Vagina (tissue), 2 donors: ENCODE data around the gene COMMD3.

ENCODE experiments used
- POLR2A ChIP-seq, 2 donors: fragments of 450-650 bp; IDR thresholded peaks; one replicate each; pipeline ENCODE4 v1.6.1; 2017; ENCODE audit warnings: antibody characterized with exemption in 2 of 2, mild to moderate bottlenecking in 2 of 2, moderate library complexity in 2 of 2
- POLR2AphosphoS5 ChIP-seq, 2 donors: sonication (generic); formaldehyde crosslinking; IDR thresholded peaks; one replicate each; pipeline ENCODE4 v1.9.0; 2017; ENCODE audit warnings: antibody characterized with exemption in 2 of 2, mild to moderate bottlenecking in 2 of 2, low read depth in 1 of 2; ENCODE audit not compliant: insufficient read depth in 1 of 2
- TF ChIP-seq, protein P1 (sequence below), 3 experiments: fragments of 450-650 bp in 2 of 3; fragments of 200-600 bp in 1 of 3; sonication (generic) in 1 of 3; IDR thresholded peaks; one replicate each; pipeline ENCODE4 v1.5.1; 2017 to 2019; ENCODE audit warnings: antibody characterized with exemption in 3 of 3, mild to moderate bottlenecking in 2 of 3, moderate library complexity in 2 of 3

- TF ChIP-seq POLR2AphosphoS5 (IDR thresholded peaks at IDR 0.05; ENCODE audit: insufficient read depth in 1 of 2, low read depth in 1 of 2) (no peak), POLR2A (IDR thresholded peaks at IDR 0.05) (no peak)
- TF ChIP-seq, protein P1, sequence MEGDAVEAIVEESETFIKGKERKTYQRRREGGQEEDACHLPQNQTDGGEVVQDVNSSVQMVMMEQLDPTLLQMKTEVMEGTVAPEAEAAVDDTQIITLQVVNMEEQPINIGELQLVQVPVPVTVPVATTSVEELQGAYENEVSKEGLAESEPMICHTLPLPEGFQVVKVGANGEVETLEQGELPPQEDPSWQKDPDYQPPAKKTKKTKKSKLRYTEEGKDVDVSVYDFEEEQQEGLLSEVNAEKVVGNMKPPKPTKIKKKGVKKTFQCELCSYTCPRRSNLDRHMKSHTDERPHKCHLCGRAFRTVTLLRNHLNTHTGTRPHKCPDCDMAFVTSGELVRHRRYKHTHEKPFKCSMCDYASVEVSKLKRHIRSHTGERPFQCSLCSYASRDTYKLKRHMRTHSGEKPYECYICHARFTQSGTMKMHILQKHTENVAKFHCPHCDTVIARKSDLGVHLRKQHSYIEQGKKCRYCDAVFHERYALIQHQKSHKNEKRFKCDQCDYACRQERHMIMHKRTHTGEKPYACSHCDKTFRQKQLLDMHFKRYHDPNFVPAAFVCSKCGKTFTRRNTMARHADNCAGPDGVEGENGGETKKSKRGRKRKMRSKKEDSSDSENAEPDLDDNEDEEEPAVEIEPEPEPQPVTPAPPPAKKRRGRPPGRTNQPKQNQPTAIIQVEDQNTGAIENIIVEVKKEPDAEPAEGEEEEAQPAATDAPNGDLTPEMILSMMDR (IDR thresholded peaks at IDR 0.05) = no peak
Measured at GRCh38 chr10:22278441-22278782, 37.8 kb upstream of the COMMD3 start.
